AG04449 (cell line): ENCODE measurements around the gene OSGIN1.

Experiments
- CTCF ChIA-PET: fragments of 350-600 bp; formaldehyde crosslinking; extraction: SDS; loops from one replicate; lab custom pipeline; 2021; ENCODE audit warnings: antibody characterized with exemption; lab: Yijun Ruan, JAX
- POLR2A ChIA-PET: fragments of 400-600, 350-600 bp; formaldehyde crosslinking; extraction: SDS; loops from one replicate; lab custom pipeline; 2020; ENCODE audit warnings: antibody characterized with exemption, inconsistent platforms; lab: Yijun Ruan, JAX
- DNase-seq: peaks from one replicate; pipeline ENCODE4 v3.0.0-alpha.2; 2010; ENCODE audit warnings: low read depth, low spot score
- H3K4me3 ChIP-seq: 2 replicates; pipeline ENCODE4 v1.5.1; 2011; ENCODE audit warnings: low read depth, mild to moderate bottlenecking, control low read depth, low read length
- TF ChIP-seq, protein P1 (sequence below): IDR thresholded peaks from one replicate; pipeline ENCODE4 v1.5.1; 2011; ENCODE audit warnings: mild to moderate bottlenecking, moderate library complexity, low read length, control low read depth, inconsistent platforms; ENCODE audit not compliant: insufficient read depth; ENCODE audit errors: missing control alignments

The OSGIN1 gene

DNA sequence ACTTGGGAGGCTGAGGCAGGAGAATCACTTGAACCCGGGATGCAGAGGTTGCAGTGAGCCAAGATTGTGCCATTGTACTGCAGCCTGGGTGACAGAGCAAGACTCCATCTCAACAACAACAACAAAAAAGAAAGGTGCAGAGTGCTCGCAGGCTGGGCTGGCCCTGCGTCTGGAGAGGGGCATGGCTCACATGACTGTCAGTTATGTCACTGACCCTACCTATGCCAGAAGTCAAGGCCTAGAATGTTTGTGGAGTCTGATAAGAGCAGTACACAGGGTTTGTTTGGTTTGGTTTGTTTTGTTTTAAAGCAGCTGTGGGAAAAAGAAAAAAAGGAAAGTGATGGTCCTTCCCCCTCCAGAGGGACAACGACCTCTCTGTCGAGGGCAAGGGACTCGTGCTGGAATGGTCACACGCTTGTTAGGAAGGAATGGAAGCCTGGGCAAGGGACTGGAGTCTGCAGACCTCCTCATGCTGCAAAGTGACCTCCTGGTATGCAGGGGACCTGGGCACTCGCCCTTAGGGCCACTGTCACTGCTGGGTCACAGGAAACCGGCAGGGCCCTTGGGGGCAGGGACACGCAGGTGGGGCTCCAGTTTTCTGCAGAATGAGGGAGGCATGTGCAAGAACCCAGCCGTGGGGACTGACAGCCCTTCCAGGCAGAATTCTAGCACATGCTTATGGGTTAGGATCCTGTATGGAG lies 10.1 kb upstream of the OSGIN1 start:
- TF ChIP-seq, protein P1, sequence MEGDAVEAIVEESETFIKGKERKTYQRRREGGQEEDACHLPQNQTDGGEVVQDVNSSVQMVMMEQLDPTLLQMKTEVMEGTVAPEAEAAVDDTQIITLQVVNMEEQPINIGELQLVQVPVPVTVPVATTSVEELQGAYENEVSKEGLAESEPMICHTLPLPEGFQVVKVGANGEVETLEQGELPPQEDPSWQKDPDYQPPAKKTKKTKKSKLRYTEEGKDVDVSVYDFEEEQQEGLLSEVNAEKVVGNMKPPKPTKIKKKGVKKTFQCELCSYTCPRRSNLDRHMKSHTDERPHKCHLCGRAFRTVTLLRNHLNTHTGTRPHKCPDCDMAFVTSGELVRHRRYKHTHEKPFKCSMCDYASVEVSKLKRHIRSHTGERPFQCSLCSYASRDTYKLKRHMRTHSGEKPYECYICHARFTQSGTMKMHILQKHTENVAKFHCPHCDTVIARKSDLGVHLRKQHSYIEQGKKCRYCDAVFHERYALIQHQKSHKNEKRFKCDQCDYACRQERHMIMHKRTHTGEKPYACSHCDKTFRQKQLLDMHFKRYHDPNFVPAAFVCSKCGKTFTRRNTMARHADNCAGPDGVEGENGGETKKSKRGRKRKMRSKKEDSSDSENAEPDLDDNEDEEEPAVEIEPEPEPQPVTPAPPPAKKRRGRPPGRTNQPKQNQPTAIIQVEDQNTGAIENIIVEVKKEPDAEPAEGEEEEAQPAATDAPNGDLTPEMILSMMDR, result no peak
- ChIA-PET CTCF (no interaction called here), POLR2A (no interaction called here)
- no peak overlapping the region for H3K4me3 ChIP-seq
- DNase-seq, result no peak

- TF ChIP-seq, protein P1, result no peak
- CTCF ChIA-PET, result interaction anchor here (0.7 to 2.3 kb wide), 2 partner anchors 9 to 10 kb away, joined by 3 to 9 read pairs; partner anchors contain the start of gene OSGIN1
Observed at GRCh38 chr16:83943516-83944050, 9.5 kb upstream of the OSGIN1 start.

DNA sequence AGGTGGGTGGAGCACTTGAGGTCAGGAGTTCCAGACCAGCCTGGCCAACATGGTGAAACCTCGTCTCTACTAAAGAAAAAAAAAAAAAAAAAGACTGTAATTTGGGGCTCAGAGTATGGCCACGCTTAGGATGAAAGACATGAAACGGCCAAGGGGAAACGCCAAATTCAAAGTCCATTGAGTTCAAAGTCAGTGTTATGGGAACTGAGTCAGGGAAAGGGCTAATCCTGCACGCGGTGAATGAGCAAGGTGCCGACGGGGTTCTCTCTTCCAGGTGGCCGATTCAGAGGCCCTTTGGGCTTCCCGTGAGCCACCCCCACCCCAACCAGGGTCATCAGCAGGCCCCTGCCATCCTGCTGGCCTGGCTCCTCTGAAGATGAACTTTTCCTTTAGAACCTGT lies 7.5 kb upstream of the OSGIN1 start:
- ChIA-PET POLR2A (no interaction called here), CTCF (interaction anchor here (1.2 to 2.3 kb wide), 2 partner anchors 8 to 120 kb away, joined by 3 to 9 read pairs; partner anchors contain the start of gene OSGIN1)
- TF ChIP-seq, protein P1, result no peak
- H3K4me3 ChIP-seq, result no peak overlapping the region
- DNase-seq, result no peak

More at GRCh38 chr16:83943516-83944050, 9.5 kb upstream of the OSGIN1 start:
- no peak for DNase-seq
- POLR2A ChIA-PET, result no interaction called here
- no peak overlapping the region for H3K4me3 ChIP-seq

DNA sequence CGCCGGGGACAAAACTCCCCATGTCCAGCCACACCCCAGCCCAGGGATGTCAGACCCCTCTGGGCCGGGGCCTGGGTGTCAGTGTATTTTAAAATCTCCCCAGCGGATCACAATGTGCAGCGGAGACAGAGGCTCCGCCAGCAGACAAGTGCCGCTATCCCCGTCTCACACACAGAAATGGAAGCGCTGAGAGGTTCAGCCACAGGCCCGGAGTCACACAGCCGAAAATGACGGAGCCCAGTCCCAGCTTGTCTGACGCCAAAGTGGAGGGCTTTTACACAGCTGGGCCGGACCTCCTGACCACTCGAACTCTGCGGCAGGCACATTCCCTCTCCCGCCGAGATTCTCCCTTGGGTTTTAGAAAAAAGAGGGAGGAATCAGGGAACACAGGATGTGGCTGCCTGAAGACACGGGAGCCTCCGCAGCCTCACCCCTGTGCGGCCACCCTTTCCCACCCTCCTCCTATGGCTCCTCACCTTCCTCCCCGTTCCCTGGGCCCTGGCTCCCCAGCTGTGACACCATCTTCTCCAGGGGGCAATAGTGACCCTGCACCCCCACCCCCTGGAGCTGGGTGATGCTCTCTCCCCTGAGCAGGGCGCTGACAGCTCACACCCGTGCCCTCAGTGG lies 6.8 kb upstream of the OSGIN1 start:
- TF ChIP-seq, protein P1, result no peak
- no peak overlapping the region for H3K4me3 ChIP-seq
- CTCF ChIA-PET, result interaction anchor here (1.2 to 2.3 kb wide), 3 partner anchors 7 to 120 kb away, joined by 3 to 15 read pairs (median 9); partner anchors contain the start of gene OSGIN1
- DNase-seq, result no peak
- POLR2A ChIA-PET, result no interaction called here

GRCh38 chr16:83946781-83947566 lies 6.1 kb upstream of the OSGIN1 start:
- no peak overlapping the region for H3K4me3 ChIP-seq
- TF ChIP-seq, protein P1, result no peak
- POLR2A ChIA-PET, result no interaction called here
- no peak for DNase-seq
- CTCF ChIA-PET, result interaction anchor here (1.2 to 2.0 kb wide), 3 partner anchors 10 to 119 kb away, joined by 3 to 15 read pairs (median 5); no protein-coding TSS in a partner anchor
